ENCODE measurements around the gene TST. TPM values are rescaled to one million over a fixed set of nuclear protein-coding genes. Genes with fewer than 3 reads are reported as not detected.

Gene TST
- total and polyA plus RNA-seq, 2 donors (not counting 3 experiments of a cell fraction or from before 2014, with no cell fraction given) = 39.2 to 95.1 TPM

GRCh38 chr22:36999463-36999862 lies 19.8 kb downstream of the TST start:
- H3K27me3 ChIP-seq (ENCODE audit: control insufficient read depth in 2 of 2, insufficient read depth in 2 of 2, low read length in 2 of 2) = peaks cover 2 to 17% of the 10 kb centered on the region in 2 experiments
- no peaks in the 10 kb centered on the region for H3K9me3 ChIP-seq (replicated peaks; ENCODE audit: control insufficient read depth, insufficient read depth, low read length)
- H3K4me1 ChIP-seq (ENCODE audit: control insufficient read depth, extremely low read depth, insufficient read depth, low read length) = no peaks in the 10 kb centered on the region
- no peak overlapping the region for H2AFZ ChIP-seq (ENCODE audit: low read depth, low read length)
- BruUV-seq (replicated peaks) = no TSS peak
- POLR2A ChIA-PET = no interaction called here
- H3K9me1 ChIP-seq (replicated peaks; ENCODE audit: control insufficient read depth, extremely low read depth, insufficient read depth, low read length) = no peaks in the 10 kb centered on the region
- H3K27ac ChIP-seq (ENCODE audit: insufficient read depth, low read depth, low read length) = no peak overlapping the region
- H3K79me2 ChIP-seq (ENCODE audit: control insufficient read depth, insufficient read depth, low read length) = no peaks in the 10 kb centered on the region
- intact Hi-C loops (cut with micrococcal nuclease) = no loop called here
- FAIRE-seq (no peak), DNase-seq (ENCODE audit: low read depth, low spot score) (no peak)
- H3K36me3 ChIP-seq (ENCODE audit: control insufficient read depth in 2 of 2, extremely low read depth in 1 of 2, insufficient read depth in 2 of 2, low read length in 2 of 2) = no peaks in the 10 kb centered on the region
- H4K20me1 ChIP-seq (replicated peaks; ENCODE audit: control insufficient read depth, extremely low read depth, insufficient read depth, low read length) = no peaks in the 10 kb centered on the region
- no peak overlapping the region for H3K4me3 ChIP-seq (replicated peaks in 1 of 3; ENCODE audit: insufficient read depth in 1 of 3, low read depth in 1 of 3, low read length in 3 of 3)
- TF ChIP-seq MYC (IDR thresholded peaks at IDR 0.05; ENCODE audit: low read depth, low read length) = no peak
- TF ChIP-seq JUN (IDR thresholded peaks at IDR 0.05; ENCODE audit: borderline replicate concordance, insufficient read depth, insufficient read length, low read depth) = no peak
- TF ChIP-seq CTCF (IDR thresholded peaks at IDR 0.05; ENCODE audit: extremely low read depth in 1 of 2, insufficient read depth in 1 of 2, low read depth in 1 of 2, low read length in 2 of 2) = no peak
- TF ChIP-seq MAX (IDR thresholded peaks at IDR 0.05; ENCODE audit: insufficient read depth, insufficient read length) = no peak
- TF ChIP-seq EZH2 (IDR thresholded peaks at IDR 0.05; ENCODE audit: borderline replicate concordance, low read depth, low read length, severe bottlenecking) = no peak
- TF ChIP-seq FOS (IDR thresholded peaks at IDR 0.05; ENCODE audit: borderline replicate concordance, insufficient read depth, low read length) = no peak
- no peak for TF ChIP-seq GATA2 (IDR thresholded peaks at IDR 0.05; ENCODE audit: insufficient read depth, insufficient read length, low read depth, low read length)
- TF ChIP-seq POLR2AphosphoS5 (IDR thresholded peaks at IDR 0.05; ENCODE audit: insufficient read depth, low read depth, low read length) = no peak
- no peak for TF ChIP-seq POLR2A (IDR thresholded peaks at IDR 0.05; ENCODE audit: low read depth, low read length)
- H3K4me2 ChIP-seq (ENCODE audit: insufficient read depth, low read length) = no peak overlapping the region
- no peak overlapping the region for H3K9ac ChIP-seq (replicated peaks; ENCODE audit: extremely low read depth, insufficient read depth, low read length)
- CTCF ChIA-PET = interaction anchor here (0.5 kb wide), 1 partner anchor 20 kb away, joined by 4 read pairs; no protein-coding TSS in a partner anchor
- dilution Hi-C loops (cut with MboI; ENCODE audit: extremely low pct_ligation_motif_present, low sequenced_read_pairs) = no loop called here
